ENCODE results near the gene DYNLL1.
"Not testable (repeated sequence)": the region's sequence is repeated elsewhere in the genome, so short reads cannot be mapped to it uniquely, and the experiment has no call there.

DYNLL1 gene

GRCh38 chr12:120522568-120522967 lies 26.7 kb downstream of the DYNLL1 start:
- DNase-seq: no peak

GRCh38 chr12:120528861-120529525 lies 33.1 kb downstream of the DYNLL1 start, which contains the start of gene COQ5:
COQ5 (minus strand) TSS chr12:120529158; CDS start chr12:120529141, 17 bp downstream.
- DNase-seq: peak; percentile 72

GRCh38 chr12:120529641-120530417 lies 33.9 kb downstream of the DYNLL1 start:
- DNase-seq: peak; percentile 70

DNA sequence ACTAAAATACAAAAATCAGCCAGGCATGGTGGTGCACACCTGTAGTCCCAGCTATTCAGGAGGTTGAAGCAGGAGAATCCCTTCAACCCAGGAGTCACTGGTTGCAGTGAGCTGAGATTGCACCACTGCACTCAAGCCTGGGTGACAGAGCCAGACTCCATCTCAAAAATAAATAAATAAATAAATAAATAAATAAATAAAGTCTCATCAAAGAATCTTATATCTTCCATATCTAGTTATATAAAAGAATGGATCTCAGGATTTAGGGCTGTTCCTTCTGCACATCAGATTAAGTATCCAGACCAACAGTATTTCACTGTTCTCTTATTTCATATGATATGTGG lies 34.5 kb downstream of the DYNLL1 start:
- DNase-seq: not testable (repeated sequence)

DNA sequence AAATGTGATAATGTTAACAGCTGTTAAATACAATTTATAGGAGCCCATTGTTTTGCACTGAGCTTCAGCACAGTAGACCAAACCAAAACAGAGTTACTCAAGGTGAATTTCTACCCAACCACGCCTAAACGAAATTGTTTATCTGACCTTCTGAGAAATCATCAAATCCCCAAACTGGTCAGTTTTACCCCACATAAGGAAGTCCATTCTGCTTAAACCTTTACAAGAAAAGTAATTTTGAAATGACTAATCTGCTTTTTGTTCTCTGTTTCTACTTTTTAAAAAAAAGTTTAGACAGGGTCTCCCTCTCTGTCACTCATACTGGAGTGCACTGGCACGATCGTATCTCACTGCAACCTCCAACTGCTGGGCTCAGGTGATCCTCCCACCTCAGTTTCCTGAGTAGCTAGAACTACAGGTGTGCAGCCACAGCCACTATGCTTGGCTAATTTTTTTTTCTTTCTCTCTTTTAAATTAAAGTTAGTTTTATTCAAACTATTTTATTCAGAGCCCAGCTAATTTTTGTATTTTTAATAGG lies 36.9 kb downstream of the DYNLL1 start:
- no peak for DNase-seq

- peak; percentile 86 for DNase-seq
Observed at GRCh38 chr12:120534203-120534702, 38.3 kb downstream of the DYNLL1 start, which contains the start of gene RNF10. RNF10 (plus strand) TSS chr12:120534356; CDS start chr12:120534812, 456 bp downstream.

DNA sequence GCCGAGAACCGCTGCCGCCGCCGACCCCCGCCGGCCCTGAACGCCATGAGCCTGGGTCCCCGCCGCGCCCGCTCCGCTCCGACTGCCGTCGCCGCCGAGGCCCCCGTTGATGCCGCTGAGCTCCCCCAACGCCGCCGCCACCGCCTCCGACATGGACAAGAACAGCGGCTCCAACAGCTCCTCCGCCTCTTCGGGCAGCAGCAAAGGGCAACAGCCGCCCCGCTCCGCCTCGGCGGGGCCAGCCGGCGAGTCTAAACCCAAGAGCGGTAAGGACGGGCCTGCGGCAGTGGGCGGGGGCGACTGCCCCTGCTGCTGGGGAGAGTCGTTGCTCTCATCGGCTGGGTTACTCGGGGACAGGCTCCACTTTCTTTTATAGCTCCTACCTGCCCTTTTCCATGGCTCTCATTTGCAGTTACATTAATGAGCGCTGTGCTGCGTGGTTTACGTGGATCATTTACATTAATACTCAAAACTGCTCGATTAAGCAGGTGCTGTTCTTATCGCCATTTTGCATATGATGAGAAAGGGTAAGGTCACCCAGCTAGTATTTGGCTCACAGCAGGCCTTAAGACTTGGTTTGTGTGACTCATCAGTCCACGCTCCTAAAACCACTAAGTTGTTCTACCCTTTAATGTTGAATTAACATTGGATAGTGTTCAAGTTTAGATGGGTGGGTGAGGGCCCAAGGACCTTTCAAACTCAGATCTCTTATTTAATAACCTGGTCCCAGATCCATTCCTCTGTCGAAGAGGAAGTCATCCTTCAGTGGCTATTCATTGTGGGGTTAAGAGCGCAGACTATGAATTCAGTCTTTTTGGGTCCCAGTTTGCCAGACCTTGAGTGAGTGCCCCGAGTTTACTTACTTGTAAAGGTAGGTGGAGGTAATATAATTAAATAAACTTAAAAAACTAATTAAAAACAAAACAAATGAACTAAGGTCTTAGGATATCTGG lies 39.1 kb downstream of the DYNLL1 start:
- peak; percentile 37 for DNase-seq

DNA sequence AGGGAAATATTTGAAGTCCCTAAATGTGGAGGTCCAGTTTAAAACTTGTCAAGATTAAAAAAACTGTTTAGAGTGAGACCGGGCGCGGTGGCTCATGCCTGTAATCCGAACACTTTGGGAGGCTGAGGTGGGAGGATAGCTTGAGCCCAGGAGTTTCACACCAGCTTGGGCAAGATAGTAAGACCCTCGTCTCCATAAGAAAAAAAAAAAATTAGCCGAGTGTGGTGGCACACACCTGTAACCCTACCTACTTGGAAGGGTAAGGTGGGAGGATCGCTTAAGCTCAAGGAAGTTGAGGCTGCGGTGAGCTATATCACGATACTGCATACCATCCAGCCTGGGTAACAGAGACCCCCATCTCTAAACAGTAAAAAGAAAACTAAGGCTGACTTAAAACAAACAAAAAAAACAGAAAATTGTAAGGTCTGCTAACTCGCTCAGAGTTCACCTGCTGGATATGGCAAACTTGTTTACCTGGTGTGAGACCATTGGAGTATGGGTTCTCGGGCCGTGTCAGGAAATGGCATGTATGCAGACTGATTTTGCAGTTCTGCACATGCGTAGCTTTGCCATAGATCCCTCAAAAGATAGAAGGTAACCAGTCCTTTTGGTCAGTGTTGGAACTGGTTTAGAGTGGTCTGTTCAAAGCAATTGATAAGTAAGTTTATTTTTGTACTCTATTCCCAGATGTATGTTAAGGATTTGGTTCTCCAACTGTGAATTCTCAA lies 40.3 kb downstream of the DYNLL1 start:
- no peak for DNase-seq

GRCh38 chr12:120537856-120538220 lies 41.9 kb downstream of the DYNLL1 start:
- no peak for DNase-seq

- DNase-seq: no peak
Observed at GRCh38 chr12:120538281-120539156, 42.6 kb downstream of the DYNLL1 start.

- no peak for DNase-seq
Observed at GRCh38 chr12:120539303-120539702, 43.4 kb downstream of the DYNLL1 start.

GRCh38 chr12:120540445-120540844 lies 44.5 kb downstream of the DYNLL1 start:
- DNase-seq: no peak

- no peak for DNase-seq
Observed at GRCh38 chr12:120542166-120542565, 46.3 kb downstream of the DYNLL1 start.

DNA sequence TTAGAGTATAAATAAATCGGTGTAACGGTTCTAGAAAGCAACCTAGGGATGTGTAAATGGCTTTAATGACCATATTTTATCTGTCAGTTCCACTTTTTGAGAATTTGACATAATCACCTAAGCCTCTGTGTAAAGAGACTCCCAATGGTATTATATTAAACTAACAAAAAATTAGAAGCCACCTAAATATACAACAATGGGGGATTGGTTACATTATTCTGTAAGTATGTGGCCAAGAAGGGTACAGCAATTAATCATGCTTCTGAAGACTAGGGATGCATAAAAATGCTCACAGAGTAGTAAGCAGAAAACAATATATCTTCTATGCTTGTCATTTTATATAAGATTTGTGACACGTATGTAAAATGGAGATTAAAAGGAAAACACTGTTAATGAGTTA lies 48.8 kb downstream of the DYNLL1 start:
- no peak for DNase-seq

GRCh38 chr12:120546050-120546386 lies 50.1 kb downstream of the DYNLL1 start:
- DNase-seq: no peak
